DOHH2 (cell line): ENCODE measurements around the gene SLC6A6.

ENCODE experiments used
- EZH2phosphoT487 ChIP-seq: fragments of 200-600 bp; sonication (generic); IDR thresholded peaks from 2 replicates; pipeline ENCODE4 v1.6.1; 2017; ENCODE audit warnings: borderline replicate concordance, mild to moderate bottlenecking, antibody characterized with exemption, low read length, moderate library complexity, mixed read lengths
- TF ChIP-seq, protein P1 (sequence below): fragments of 200-600 bp; sonication (generic); IDR thresholded peaks from one replicate; pipeline ENCODE4 v1.5.1; 2014; ENCODE audit warnings: antibody characterized with exemption, mild to moderate bottlenecking, low read depth, low read length; ENCODE audit not compliant: poor library complexity, severe bottlenecking

DNA sequence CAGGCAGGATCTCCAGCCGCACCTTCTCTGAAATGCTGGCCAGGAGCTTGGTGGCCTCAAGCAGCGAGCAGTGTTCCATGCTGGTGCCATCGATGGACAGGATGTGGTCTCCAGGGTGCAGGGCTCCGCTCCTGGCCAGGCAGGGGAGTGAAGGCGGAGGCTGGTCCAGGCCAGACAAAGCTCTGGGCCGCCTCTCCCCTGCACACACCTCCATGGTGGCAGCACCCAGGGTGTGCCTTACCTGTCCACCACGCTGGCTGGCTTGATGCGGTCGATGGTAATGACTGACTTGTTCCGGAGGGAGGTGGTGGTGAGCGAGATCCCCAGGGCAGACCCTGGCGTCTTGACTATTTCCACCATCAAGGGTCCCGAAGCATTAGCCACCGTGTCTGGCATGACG lies 117.7 kb downstream of the SLC6A6 start:
- TF ChIP-seq, protein P1, sequence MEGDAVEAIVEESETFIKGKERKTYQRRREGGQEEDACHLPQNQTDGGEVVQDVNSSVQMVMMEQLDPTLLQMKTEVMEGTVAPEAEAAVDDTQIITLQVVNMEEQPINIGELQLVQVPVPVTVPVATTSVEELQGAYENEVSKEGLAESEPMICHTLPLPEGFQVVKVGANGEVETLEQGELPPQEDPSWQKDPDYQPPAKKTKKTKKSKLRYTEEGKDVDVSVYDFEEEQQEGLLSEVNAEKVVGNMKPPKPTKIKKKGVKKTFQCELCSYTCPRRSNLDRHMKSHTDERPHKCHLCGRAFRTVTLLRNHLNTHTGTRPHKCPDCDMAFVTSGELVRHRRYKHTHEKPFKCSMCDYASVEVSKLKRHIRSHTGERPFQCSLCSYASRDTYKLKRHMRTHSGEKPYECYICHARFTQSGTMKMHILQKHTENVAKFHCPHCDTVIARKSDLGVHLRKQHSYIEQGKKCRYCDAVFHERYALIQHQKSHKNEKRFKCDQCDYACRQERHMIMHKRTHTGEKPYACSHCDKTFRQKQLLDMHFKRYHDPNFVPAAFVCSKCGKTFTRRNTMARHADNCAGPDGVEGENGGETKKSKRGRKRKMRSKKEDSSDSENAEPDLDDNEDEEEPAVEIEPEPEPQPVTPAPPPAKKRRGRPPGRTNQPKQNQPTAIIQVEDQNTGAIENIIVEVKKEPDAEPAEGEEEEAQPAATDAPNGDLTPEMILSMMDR, result no peak
- no peak for TF ChIP-seq EZH2phosphoT487
